Endothelial cell of umbilical vein (primary cell): ENCODE results near the gene AGAP2. TPM values are rescaled to one million over a fixed set of nuclear protein-coding genes. Genes with fewer than 3 reads are reported as not detected.

Experiments used
- BruUV-seq: library from RNA; stranded (reverse); fragments of 400-500 nt; replicated peaks from 2 replicates; lab custom pipeline; 2021; lab: Mats Ljungman, UMichigan
- CTCF ChIA-PET: fragments of 300-600, 350-600 bp; sonication (Branson Sonifier 250); formaldehyde crosslinking; loops from one replicate; lab custom pipeline; 2021; ENCODE audit warnings: antibody characterized with exemption, inconsistent platforms; lab: Charles Lee
- POLR2A ChIA-PET: fragments of 300-600, 350-600 bp; sonication (Branson Sonifier 250); formaldehyde crosslinking; loops from one replicate; lab custom pipeline; 2021; ENCODE audit warnings: antibody characterized with exemption, inconsistent platforms; lab: Charles Lee
- DNase-seq: peaks from one replicate; pipeline ENCODE4 v3.0.0-alpha.2; 2011; ENCODE audit warnings: low read depth, low spot score
- FAIRE-seq: peaks from 2 replicates; lab custom pipeline; 2011; peaks lifted over from hg19 to GRCh38; lab: Jason Lieb, UNC
- H2AFZ ChIP-seq: 2 replicates; pipeline ENCODE4 v1.6.0; 2012; ENCODE audit warnings: low read depth, low read length, control low read depth, inconsistent platforms
- H3K27ac ChIP-seq: 2 replicates; pipeline ENCODE4 v1.5.1; 2011; ENCODE audit warnings: low read depth, mild to moderate bottlenecking, control low read depth, low read length, moderate library complexity; ENCODE audit not compliant: insufficient read depth
- H3K27me3 ChIP-seq, 2 experiments: 2 replicates each; pipeline versions ENCODE4 v1.6.0 to v1.6.1; 2011; ENCODE audit warnings: low read length in 2 of 2, mixed read lengths in 1 of 2; ENCODE audit not compliant: control insufficient read depth in 2 of 2, insufficient read depth in 2 of 2
- H3K36me3 ChIP-seq, 2 experiments: 2 replicates in 1 of 2; 3 replicates in 1 of 2; pipeline ENCODE4 v1.5.1; 2011; ENCODE audit warnings: low read length in 2 of 2, mild to moderate bottlenecking in 1 of 2, moderate library complexity in 1 of 2; ENCODE audit not compliant: control insufficient read depth in 2 of 2, insufficient read depth in 2 of 2; ENCODE audit errors: extremely low read depth in 1 of 2
- H3K4me1 ChIP-seq: 3 replicates; pipeline ENCODE4 v1.5.1; 2011; ENCODE audit warnings: mild to moderate bottlenecking, low read length; ENCODE audit not compliant: control insufficient read depth, insufficient read depth; ENCODE audit errors: extremely low read depth
- H3K4me2 ChIP-seq: 2 replicates; pipeline ENCODE4 v1.6.1; 2011; ENCODE audit warnings: low read length, control low read depth, mixed read lengths; ENCODE audit not compliant: insufficient read depth
- H3K4me3 ChIP-seq, 3 experiments: fragments of 200-600 bp in 1 of 3; sonication (generic), shearing (Covaris generic) in 1 of 3; replicated peaks in 1 of 3; 2 replicates each; pipeline ENCODE4 v1.5.1; 2011 to 2016; ENCODE audit warnings: control low read depth in 3 of 3, low read length in 3 of 3, mild to moderate bottlenecking in 2 of 3, inconsistent platforms in 1 of 3, low read depth in 1 of 3, moderate library complexity in 1 of 3; ENCODE audit not compliant: insufficient read depth in 1 of 3
- H3K79me2 ChIP-seq: 2 replicates; pipeline ENCODE4 v1.6.0; 2012; ENCODE audit warnings: low read length, inconsistent platforms; ENCODE audit not compliant: control insufficient read depth, insufficient read depth
- H3K9ac ChIP-seq: replicated peaks from 2 replicates; pipeline ENCODE3; 2011; ENCODE audit warnings: low read length, control low read depth; ENCODE audit not compliant: insufficient read depth; ENCODE audit errors: extremely low read depth
- H3K9me1 ChIP-seq: replicated peaks from 3 replicates; pipeline ENCODE4 v1.6.0; 2011; ENCODE audit warnings: mild to moderate bottlenecking, low read length; ENCODE audit not compliant: control insufficient read depth, insufficient read depth; ENCODE audit errors: extremely low read depth
- H3K9me3 ChIP-seq: replicated peaks from 2 replicates; pipeline ENCODE4 v1.5.1; 2012; ENCODE audit warnings: low read length, inconsistent platforms; ENCODE audit not compliant: control insufficient read depth, insufficient read depth
- H4K20me1 ChIP-seq: replicated peaks from 2 replicates; pipeline ENCODE3; 2011; ENCODE audit warnings: mild to moderate bottlenecking, low read length; ENCODE audit not compliant: control insufficient read depth, insufficient read depth; ENCODE audit errors: extremely low read depth
- EZH2 ChIP-seq: IDR thresholded peaks from 2 replicates; pipeline ENCODE4 v1.6.1; 2012; ENCODE audit warnings: borderline replicate concordance, low read depth, mild to moderate bottlenecking, moderate library complexity, low read length, inconsistent platforms; ENCODE audit not compliant: severe bottlenecking
- FOS ChIP-seq: IDR thresholded peaks from 2 replicates; pipeline ENCODE4 v1.6.1; 2011; ENCODE audit warnings: mild to moderate bottlenecking, low read length, moderate library complexity, borderline replicate concordance; ENCODE audit not compliant: insufficient read depth
- GATA2 ChIP-seq: IDR thresholded peaks from 2 replicates; pipeline ENCODE4 v1.7.0; 2011; ENCODE audit warnings: low read depth, mild to moderate bottlenecking, moderate library complexity, mixed read lengths, low read length; ENCODE audit not compliant: insufficient read length, insufficient read depth
- JUN ChIP-seq: IDR thresholded peaks from 2 replicates; pipeline ENCODE4 v1.6.1; 2011; ENCODE audit warnings: borderline replicate concordance, low read depth; ENCODE audit not compliant: insufficient read length, insufficient read depth
- MYC ChIP-seq: IDR thresholded peaks from one replicate; pipeline ENCODE4 v1.6.1; 2011; ENCODE audit warnings: mild to moderate bottlenecking, low read depth, low read length
- POLR2A ChIP-seq: IDR thresholded peaks from 2 replicates; pipeline ENCODE4 v1.6.1; 2012; ENCODE audit warnings: low read depth, mild to moderate bottlenecking, control low read depth, low read length
- dilution Hi-C: fragments of 300-500 bp; cut with MboI; formaldehyde crosslinking; loops from one replicate; pipeline ENCODE4 v1.15.0; 2019; ENCODE audit warnings: low sequenced_read_pairs; ENCODE audit not compliant: extremely low pct_ligation_motif_present
- intact Hi-C: fragments of 100-400 bp; cut with micrococcal nuclease; formaldehyde crosslinking; loops from one replicate; pipeline ENCODE4 v1.10.0; 2022
- polyA plus RNA-seq, 4 experiments: library from polyadenylated mRNA; depleted of rRNA in 3 of 4; stranded (reverse) in 3 of 4; unstranded in 1 of 4; fragments of >200 nt; gene quantifications; 2 replicates each; pipeline versions ENCODE4 v1.2.1 to v1.2.3, GENCODE V29; 2011 to 2012; ENCODE audit warnings: missing spikeins in 1 of 4
- total RNA-seq: library from RNA; stranded (reverse); gene quantifications from 2 replicates; pipeline ENCODE4 v1.2.3, GENCODE V29; 2021
- TF ChIP-seq, protein P1 (sequence below): IDR thresholded peaks from 2 replicates; pipeline ENCODE4 v1.6.1; 2011; ENCODE audit not compliant: insufficient read depth, insufficient read length
- TF ChIP-seq, protein P2 (sequence below), 2 donors: IDR thresholded peaks; 1 replicate in 1 of 2; 2 replicates in 1 of 2; pipeline ENCODE4 v1.5.1; 2011; ENCODE audit warnings: low read length in 2 of 2, mild to moderate bottlenecking in 2 of 2, moderate library complexity in 2 of 2, control low read depth in 1 of 2, inconsistent platforms in 1 of 2, low read depth in 1 of 2; ENCODE audit not compliant: insufficient read depth in 1 of 2; ENCODE audit errors: extremely low read depth in 1 of 2

AGAP2 gene
- total and polyA plus RNA-seq, 2 donors (not counting 3 experiments of a cell fraction or from before 2014, with no cell fraction given) = 0.04 to 0.24 TPM

DNA sequence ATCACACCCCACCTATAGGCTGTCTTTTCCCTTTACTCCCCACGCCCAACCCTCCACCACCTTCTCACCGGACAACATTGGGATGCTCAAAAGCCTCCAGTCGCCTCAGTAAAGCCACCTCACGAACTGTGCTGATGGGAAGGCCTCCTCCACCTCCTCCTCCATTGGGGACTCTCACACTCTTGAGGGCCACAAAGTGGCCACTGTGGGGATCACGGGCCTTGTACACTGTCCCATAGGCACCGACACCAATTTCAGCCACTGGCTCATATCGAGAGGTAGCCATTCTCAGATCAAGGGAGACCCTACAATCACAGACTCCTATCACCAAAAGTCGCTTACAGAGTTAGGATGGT lies 12.9 kb upstream of the AGAP2 start:
- Histone ChIP-seq H3K27ac (peak overlapping the region; percentile 68), H3K79me2 (peaks cover 19% of the 10 kb centered on the region), H4K20me1 (no peaks in the 10 kb centered on the region), H3K9me3 (no peaks in the 10 kb centered on the region), H3K9me1 (no peaks in the 10 kb centered on the region), H3K27me3 (peaks cover 17 to 23% of the 10 kb centered on the region in 2 experiments), H3K36me3 (peaks cover 4 to 22% of the 10 kb centered on the region in 2 experiments), H3K4me2 (peak overlapping the region; percentile 86), H3K4me3 (peak overlapping the region; percentile 19 to 78 (median 61)), H3K4me1 (peaks cover 17% of the 10 kb centered on the region), H3K9ac (peak overlapping the region; percentile 88), H2AFZ (peak overlapping the region; percentile 29)
- POLR2A ChIA-PET = no interaction called here
- FAIRE-seq (peak; percentile 26), DNase-seq (no peak)
- intact Hi-C loops = no loop called here
- no peak for TF ChIP-seq JUN
- TF ChIP-seq FOS = no peak
- no peak for TF ChIP-seq EZH2
- no peak for TF ChIP-seq POLR2A
- TF ChIP-seq, protein P1, sequence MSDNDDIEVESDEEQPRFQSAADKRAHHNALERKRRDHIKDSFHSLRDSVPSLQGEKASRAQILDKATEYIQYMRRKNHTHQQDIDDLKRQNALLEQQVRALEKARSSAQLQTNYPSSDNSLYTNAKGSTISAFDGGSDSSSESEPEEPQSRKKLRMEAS = no peak
- TF ChIP-seq, protein P2, sequence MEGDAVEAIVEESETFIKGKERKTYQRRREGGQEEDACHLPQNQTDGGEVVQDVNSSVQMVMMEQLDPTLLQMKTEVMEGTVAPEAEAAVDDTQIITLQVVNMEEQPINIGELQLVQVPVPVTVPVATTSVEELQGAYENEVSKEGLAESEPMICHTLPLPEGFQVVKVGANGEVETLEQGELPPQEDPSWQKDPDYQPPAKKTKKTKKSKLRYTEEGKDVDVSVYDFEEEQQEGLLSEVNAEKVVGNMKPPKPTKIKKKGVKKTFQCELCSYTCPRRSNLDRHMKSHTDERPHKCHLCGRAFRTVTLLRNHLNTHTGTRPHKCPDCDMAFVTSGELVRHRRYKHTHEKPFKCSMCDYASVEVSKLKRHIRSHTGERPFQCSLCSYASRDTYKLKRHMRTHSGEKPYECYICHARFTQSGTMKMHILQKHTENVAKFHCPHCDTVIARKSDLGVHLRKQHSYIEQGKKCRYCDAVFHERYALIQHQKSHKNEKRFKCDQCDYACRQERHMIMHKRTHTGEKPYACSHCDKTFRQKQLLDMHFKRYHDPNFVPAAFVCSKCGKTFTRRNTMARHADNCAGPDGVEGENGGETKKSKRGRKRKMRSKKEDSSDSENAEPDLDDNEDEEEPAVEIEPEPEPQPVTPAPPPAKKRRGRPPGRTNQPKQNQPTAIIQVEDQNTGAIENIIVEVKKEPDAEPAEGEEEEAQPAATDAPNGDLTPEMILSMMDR (IDR thresholded peaks at IDR 0.05; ENCODE audit: extremely low read depth in 1 of 2, insufficient read depth in 1 of 2, low read depth in 1 of 2, low read length in 2 of 2) = no peak
- TF ChIP-seq MYC = no peak
- TF ChIP-seq GATA2 = no peak
- BruUV-seq = no TSS peak
- dilution Hi-C loops = no loop called here
- CTCF ChIA-PET = interaction anchor here (1.2 kb wide), 1 partner anchor 25 kb away, joined by 5 read pairs; no protein-coding TSS in a partner anchor
